Activated CD4-positive, alpha-beta T cell treated with anti-CD3 and anti-CD28 coated beads for 24 hours (primary cell): ENCODE data around the gene C10orf143.
"Not testable (repeated sequence)": the region's sequence is repeated elsewhere in the genome, so short reads cannot be mapped to it uniquely, and the experiment has no call there.

ENCODE experiments used
- DNase-seq, 2 donors: peaks; one replicate each; pipeline ENCODE4 v3.0.0-alpha.2; 2020; ENCODE audit warnings: low read depth in 2 of 2

Gene C10orf143

DNA sequence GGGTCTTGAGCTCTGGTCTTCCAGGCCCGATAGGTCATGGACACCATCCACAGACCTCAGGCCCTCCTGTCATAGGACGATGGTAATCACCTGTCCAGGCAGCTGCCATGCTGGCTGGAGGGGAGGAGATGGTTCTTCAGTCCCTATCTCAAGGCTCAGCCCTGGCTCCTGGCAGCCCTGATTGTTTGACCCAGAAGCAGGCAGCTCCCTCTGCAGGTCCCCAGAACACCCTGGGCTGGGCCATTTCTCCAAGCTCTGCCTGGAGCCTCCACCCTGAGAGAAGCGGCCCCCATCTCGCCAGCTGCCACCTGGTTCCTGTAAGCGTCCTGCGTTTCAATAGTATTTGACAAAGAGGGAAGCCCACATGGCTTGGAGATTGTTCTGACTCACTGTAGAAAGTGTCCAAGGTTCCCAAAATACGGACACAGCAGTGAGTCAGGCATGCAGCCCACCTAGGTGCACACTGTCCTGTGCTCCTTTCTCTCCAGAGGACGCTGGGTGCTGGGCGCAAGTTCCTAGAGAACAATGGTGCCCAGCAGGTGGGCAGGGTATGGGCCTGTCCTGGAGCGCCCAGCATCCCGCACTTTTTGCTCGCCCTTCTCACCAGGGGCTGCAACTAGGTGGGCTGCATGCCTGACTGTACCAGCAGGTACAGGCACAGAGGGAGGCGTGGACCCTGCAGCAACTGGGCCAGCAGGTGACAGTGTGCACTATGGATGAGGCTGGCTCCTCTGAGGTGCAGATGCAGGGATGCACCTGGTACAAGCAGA lies 74.1 kb downstream of the C10orf143 start:
- DNase-seq: no peak

DNA sequence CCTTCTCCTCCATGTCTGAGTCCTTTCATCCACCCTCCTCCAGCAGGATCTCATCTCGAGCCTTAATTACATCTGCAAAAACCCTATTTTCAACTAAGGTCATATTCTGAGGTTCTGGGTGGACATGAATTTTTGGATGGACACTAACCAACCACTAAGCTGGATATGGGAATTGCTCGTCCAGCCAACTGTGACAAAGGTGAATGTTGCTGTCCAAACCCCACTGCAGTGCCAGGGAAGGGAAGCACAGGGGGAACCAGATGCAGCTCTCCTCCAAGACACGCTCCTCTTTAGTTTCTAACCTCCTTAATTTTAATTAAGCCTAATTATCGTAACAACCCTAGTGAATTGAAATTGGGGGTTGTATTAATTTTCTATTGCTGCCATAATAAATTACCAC lies 81.4 kb downstream of the C10orf143 start:
- DNase-seq: no peak

DNA sequence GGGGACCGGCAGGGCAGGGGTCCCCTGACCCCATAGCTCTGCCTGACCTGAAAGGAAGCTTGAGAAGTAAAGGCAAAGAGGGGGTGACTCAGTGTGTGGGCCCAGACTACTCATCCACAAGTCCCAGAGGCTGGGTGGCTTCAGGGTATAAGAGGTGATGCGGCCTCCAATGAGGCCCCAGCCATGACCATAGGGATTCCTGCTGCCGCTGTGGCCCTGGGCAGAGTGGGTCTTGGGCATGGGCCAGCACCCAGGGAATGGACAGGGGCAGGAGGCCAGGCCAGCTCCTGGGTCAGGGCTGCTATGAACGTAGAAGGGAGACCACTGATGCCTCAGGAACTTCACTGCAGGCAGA lies 82.2 kb downstream of the C10orf143 start:
- DNase-seq: no peak

DNA sequence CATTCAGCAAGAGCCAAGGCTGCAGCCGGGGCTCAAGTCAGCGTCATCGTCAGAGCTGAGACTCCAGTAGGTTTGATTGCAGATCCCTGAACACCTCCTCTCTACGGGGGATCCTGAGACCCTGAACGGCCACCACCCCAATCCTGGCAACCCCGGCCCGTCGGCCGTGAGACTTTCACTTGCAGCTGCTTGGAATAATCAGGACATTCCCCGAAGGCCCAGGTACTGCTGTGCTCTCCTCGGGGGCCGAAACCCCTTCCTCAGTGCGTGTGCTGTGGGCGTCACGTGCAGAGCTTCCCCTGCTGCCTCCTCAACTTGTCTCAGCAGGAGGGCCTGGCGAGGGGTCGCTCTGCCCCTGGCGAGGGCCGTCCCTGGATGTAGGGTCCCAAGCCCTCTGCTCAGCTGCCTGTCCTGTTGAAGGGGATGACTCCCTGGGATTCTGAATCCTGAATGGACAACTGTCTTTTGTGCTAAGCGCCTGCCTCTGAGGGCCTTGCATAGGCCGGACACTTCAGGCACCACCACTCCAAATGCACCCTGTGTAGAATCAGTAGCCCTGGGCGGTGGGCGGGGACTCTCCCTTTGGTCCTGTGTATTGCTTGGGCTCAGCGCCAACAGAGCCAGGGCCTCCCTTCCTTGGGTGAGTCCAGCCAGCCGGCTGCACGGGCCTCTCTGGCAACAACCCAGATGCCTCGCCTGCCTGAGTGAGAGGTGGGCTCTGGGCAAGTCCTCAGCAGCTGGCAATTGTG lies 82.7 kb downstream of the C10orf143 start:
- DNase-seq: no peak

DNA sequence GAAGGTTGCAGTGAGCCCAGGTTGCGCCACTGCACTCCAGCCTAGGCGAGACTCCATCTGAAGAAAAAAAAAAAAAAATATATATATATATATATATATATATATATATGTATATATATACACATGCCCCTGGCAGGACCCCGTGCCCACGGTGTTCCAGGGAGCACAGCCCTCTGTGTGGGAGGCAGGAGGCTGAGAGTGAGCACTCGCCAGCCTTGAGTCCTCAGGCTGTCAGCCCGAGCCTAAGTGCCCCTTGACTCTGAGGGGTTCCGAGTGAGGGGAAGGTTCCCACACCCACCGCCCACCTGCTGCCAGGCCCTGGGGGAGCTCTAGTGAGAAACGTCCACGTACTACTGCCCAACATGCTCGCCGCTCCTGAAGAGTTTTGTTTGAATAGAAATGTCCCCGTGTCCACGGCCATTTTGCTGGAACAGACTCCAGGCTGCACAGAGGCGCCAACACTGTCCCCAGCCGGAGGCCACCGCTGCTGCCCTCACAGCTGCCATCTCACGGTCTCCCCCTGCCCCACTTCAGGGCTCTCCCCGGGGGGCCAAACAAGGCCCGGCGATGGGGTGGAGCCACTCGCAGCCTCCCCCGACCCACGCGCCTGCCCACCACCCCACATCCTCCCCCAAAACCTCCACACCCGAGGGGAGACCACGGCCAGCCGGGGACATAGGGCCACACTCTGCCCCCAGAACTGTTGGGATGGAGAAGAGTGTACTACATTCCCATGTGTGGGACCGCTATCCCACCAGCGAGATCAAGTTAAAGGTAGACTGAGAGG lies 83.8 kb downstream of the C10orf143 start:
- DNase-seq: no peak

DNA sequence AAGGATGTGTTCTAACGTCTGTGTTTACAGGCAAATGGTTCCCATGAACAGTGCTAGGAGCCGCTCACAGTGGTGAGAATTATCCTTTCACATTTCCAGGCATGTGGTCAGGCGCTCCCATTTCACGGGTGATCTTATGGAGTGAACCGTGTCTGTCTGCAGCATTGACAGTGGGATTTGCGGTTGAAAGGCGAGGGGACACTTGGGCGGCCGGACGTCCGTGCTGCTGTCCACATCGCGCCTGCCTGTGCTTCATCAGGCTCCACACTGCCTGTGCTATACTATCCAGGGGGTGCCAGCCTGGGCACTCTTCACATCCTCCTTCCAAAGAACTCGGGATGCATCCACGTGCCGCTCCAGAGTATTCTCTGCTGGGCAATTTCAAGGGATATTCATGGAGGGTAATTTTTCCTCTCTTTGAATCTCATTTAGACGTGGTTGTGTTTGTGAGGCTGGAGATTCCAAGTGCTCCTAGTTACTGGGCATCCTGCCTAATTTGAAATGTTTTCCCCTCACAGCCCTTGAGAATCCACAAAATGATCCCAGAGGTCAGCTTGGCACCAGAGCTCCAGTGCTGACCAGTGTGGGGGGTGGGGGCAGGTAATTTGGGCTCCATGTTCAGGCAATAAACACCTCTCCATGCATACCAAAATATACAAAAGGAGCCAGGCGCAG lies 84.7 kb downstream of the C10orf143 start:
- no peak for DNase-seq

DNA sequence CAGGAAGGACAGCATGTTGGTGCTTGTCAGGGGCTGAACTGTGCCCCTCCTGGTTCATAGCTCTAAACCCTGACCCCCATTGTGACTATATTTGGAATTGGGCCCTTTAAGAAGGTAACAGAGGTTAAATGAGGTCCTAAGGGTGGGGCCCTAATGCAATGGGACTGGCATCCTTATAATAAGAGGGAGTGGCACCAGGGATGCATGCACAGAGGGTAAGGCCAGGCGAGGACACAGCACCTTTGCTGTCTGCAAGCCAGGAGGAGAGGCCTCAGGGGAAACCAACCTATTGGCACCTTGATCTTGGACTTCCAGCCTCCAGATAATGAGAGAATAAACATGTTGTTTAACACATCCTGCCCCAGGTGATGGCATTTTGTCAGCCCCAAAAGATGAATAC lies 85.3 kb downstream of the C10orf143 start:
- no peak for DNase-seq

DNA sequence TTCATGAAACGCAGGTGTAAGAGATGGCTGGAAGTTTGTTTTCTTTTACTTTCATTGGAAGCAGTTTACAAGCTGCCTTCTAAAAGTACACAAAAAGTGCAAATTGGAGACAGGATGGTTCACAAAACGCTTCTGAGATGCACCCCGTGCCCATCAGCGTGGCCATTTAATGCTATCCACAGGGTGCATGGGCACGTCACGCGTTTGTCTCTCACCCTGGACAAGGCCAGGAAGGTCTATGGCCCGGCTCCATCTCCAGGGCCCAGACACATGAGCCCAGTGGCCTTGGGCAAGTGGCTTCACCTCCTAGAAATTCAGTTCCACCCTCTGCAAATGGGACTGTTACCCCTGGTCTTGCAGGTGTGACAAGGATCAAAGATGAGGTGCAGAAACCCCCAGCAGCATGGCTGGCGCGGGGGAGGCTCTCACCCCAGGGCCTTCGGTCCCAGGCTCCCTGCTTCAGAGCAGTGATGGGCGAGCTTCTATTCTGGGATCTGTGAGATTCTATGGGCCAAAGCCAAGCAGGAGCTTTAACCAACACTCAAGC lies 85.8 kb downstream of the C10orf143 start:
- no peak for DNase-seq

DNA sequence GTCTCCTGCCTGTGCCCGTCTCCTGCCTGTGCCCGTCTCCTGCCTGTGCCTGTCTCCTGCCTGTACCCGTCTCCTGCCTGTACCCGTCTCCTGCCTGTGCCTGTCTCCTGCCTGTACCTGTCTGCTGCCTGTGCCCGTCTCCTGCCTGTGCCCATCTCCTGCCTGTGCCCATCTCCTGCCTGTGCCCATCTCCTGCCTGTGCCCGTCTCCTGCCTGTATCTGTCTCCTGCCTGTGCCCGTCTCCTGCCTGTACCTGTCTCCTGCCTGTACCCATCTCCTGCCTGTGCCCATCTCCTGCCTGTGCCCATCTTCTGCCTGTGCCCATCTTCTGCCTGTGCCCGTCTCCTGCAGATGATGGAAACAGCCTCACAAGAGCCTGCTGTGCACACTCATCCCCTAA lies 86.3 kb downstream of the C10orf143 start:
- not testable (repeated sequence) for DNase-seq

DNA sequence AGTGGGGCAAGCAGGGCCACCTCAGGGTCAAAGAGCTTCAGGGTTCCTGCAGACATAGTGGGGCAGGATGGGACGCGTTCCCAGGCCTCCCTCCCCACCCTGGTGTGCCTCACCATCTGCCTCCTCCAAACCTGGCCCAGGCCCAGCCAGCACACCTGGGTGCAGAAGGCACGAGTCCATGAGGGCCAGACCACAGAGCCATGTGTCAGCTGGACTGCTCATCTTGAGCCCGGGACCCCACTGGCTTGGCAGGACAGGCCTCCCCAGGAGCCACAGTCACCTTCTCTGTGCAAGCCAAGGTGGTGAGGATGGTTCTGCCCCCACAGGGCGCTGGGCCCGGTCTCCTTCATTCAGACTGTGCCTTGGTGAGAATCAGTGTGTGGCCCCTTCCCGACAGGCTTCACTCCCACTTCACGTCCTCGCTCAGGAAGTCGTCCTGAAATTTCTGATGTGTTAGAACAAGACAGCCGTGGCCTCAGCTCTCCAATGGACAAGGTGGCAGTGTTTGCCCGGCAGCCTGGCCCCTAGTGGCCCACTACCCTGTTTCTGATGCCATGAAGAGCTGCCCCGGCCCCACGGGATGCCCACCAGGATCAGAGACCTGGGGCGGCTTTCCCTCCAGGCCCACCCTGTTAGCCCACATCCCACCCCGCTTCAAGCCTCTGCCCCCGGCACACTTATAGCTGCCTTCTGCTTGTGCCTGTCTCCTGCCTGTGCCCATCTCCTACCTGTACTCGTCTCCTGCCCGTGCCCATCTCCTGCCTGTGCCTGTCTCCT lies 87.0 kb downstream of the C10orf143 start:
- no peak for DNase-seq

DNA sequence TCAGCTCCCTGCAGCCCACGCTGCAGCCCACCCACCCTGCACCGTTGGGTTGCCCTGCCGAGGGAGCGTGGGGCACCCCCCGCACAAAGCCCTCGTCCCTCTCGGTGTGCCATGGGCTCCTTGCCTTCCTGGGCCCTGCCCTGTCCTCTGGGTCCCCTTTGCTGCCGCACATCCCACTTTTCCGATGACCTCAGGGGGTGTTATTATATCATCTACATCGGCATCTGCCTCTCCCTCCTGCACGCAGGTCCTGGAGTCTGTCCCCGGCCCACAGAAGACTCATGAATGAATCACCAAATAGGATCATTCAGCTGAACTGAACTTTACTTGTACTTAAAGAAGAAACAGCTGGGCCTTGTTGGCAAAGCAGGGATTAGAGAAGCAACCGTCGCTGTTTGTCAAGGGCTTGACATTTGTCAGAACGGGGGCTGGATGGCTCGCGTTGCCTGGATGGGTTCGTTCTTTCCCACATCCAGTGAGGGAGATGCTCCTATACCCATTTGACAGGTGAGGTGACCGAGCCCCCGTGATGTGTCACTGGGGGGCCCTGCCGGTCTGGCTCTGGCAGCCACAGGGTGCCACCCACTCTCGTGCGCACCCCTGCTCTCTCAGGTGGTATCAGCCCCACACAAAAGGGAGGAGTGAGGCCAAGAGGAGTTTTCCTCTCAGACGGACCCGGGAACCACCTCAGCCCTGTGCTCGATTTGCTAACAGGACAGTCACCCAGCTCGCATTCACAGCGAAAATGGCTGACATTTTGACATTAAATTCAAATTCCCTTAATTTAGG lies 87.9 kb downstream of the C10orf143 start:
- no peak for DNase-seq

DNA sequence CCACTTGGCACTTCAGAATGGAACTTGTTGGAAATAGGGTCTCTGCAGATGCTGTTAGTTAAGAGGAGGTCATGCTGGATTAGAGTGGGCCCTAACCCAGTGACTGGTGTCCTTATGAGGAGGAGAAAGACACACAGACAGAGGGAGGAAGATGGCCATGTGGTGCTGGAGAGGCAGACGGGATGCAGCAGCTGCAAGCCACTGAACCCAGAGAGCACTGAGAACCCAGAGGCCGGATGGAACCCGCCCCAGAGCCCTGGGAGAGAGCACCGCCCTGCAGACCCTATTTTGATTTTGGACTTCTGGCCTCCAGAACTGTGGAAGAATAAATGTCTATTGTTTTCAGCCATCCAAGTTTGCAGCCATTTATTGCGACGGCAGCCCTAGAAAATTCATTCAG lies 88.5 kb downstream of the C10orf143 start:
- no peak for DNase-seq

DNA sequence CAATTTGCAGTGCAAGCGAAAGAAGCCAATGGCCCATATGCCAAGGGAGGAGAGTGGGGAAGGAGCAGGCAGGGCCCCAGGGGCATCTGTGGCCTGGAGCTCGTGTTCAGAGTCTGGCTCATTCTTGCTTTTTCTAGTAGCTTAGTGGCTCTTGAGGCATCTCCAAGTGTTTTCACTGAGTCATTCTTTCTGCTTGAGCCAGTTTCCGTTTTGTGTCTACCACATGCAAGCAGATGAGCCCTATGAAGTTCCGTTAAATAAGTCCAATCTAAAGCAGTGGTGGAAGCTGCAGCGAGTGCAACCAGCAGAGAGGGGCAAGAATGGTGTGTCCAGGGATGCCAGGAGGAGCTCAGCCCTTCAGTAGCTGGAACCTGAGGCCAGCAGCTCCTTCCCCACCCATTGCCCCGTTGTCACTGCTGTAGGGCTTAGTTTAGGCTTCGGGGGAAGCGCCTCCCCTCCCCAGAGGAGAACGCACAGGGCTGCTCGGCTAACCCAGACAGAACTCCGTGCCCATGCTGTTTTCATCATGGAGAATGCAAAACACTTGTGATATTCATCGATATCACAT lies 89.2 kb downstream of the C10orf143 start:
- DNase-seq: no peak

DNA sequence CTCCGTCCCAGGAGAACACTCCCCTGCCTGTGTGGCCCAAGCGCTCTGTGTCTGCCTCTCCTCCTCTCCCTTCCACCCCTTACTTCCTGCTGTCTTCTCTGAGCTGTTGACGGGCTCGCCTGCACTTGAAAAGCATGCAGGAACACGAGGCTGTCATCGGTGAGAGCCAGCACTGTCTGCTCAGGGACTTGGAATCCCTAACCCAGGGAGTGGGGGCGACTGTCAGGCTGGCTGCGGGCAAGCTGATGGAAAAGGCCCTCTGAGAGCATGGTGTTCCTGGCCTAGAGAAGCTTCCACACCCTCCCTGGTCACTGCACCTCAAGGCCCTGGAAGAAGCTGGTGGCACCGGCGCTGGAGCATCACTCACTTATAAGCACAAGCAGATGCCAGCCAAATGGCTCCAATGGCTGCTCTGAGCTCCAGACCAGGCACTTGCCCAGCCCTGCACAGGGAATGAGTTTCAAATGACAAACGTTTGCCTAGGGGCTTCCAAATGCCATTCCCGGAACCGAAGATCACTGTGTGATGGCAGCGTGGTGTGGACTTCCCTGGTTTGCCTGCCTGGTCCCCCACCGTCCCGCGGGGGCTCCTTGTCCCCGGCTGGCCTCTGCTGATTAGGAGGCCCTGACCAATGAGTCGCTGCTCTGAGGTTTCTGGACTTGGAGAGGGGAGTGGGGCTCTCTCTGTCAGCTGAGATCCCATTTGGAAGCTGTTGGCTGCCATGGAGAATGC lies 89.8 kb downstream of the C10orf143 start:
- DNase-seq: no peak

DNA sequence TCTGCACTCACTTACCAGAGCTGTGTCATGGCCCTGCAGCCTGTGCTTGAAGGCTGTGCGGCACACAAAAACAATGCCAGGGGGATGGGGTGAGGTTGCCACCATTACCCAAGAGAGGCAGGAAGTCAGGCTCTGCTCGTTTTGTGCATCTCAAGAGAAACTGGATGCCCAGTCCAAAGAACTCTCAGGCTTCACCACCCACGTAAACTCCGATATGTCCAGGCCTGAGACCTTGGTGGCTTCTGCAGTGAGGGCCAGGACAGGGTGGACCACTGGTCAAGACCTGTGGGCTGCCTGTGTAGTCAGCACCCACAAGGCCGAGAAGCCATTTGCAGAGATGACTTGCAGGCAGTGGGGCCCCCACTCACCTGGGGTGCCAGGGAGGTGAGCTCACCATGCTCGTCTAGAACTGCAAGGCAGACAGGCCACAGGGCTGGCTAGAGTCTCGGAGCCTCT lies 91.9 kb downstream of the C10orf143 start:
- no peak for DNase-seq

DNA sequence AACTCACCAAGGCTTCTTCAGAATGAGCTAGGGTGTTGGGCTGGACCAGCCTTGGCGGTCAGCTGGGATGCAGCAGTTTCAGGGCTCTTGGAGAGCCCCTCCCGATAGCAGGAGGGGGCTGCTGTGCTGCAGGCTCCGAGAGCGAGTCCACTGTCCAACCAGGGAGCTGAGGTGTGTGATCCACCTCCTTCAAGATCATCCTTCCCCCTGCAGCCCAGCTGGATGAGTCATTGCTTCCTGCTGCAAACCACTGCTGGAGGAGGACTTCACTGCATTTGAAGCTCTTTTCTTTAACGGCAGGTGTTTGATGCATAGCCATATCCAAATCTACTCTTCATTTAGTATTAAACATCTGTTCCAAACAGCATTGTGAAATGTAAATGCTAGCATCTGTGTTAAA lies 92.4 kb downstream of the C10orf143 start:
- no peak for DNase-seq

DNA sequence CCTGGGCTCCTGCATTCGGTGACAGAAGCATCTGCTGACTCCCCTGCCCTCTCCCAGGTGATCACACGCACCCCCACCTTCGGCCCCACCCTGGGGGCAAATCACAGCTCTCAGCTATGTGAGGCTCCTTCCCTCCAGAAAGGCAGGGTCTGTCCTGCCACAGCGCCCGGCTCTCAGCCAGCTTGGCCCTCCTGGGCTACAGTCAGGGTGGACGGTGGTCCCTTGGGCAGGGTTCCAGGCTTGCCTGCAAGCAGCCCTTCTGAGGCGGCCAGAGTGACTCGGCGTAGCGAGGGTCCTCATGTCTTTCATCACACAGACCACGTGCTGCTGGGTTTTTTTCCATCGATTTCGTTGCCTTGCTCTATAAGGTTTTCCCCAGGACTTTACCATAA lies 93.0 kb downstream of the C10orf143 start:
- DNase-seq: no peak

DNA sequence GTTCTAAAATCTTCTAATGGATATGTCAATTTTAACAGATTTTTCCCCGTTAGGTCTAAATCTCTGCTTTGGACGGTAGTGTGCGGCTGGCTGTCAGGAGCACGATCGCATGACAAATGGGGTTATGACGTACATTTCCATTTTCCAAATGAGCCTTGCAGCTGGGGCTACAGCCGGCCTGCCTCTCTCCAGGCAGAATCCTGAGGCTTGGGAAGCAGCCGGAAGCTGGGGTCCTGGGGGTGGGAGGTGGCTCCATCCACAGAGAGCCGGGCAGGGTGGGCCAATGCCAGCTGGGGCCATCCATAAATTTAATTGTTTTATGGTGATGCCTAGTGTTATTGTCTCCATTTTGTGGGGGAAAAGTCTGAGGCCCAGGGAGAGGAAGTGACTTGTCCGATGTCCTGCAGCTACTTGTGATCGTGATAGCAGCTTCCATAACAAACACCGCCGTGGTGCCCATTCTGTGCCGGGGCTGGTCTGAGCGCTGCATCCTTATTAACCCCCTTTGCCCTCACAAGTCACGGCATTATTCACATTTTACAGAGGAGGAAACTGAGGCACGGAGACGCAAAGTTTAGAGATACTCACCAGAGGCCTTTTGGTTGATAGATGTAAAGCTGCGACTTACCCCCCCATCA lies 93.5 kb downstream of the C10orf143 start:
- DNase-seq: no peak

DNA sequence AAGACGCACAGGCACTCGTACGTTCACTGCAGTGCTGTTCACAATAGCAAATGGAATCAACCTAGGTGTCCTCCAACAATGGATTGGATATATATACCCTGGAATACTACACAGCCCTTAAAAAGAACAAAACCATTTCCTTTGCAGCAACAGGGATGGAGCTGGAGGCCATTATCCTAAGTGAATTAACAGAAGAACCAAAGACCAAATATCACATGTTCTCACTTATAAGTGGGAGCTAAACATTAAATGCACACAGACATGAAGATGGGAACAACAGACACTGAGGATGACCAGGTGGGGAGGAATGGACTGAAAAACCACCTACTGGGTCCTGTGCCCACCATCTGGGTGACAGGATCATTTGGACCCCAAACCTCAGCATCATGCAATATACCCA lies 94.5 kb downstream of the C10orf143 start:
- no peak for DNase-seq
